Endothelial cell of umbilical vein (primary cell): ENCODE measurements around the gene MTNR1B. TPM values are rescaled to one million over a fixed set of nuclear protein-coding genes. Genes with fewer than 3 reads are reported as not detected.

Experiments
- BruUV-seq: library from RNA; stranded (reverse); fragments of 400-500 nt; replicated peaks from 2 replicates; lab custom pipeline; 2021; lab: Mats Ljungman, UMichigan
- CTCF ChIA-PET: fragments of 300-600, 350-600 bp; sonication (Branson Sonifier 250); formaldehyde crosslinking; loops from one replicate; lab custom pipeline; 2021; ENCODE audit warnings: antibody characterized with exemption, inconsistent platforms; lab: Charles Lee
- POLR2A ChIA-PET: fragments of 300-600, 350-600 bp; sonication (Branson Sonifier 250); formaldehyde crosslinking; loops from one replicate; lab custom pipeline; 2021; ENCODE audit warnings: antibody characterized with exemption, inconsistent platforms; lab: Charles Lee
- DNase-seq: peaks from one replicate; pipeline ENCODE4 v3.0.0-alpha.2; 2011; ENCODE audit warnings: low read depth, low spot score
- FAIRE-seq: peaks from 2 replicates; lab custom pipeline; 2011; peaks lifted over from hg19 to GRCh38; lab: Jason Lieb, UNC
- H2AFZ ChIP-seq: 2 replicates; pipeline ENCODE4 v1.6.0; 2012; ENCODE audit warnings: low read depth, low read length, control low read depth, inconsistent platforms
- H3K27ac ChIP-seq: 2 replicates; pipeline ENCODE4 v1.5.1; 2011; ENCODE audit warnings: low read depth, mild to moderate bottlenecking, control low read depth, low read length, moderate library complexity; ENCODE audit not compliant: insufficient read depth
- H3K27me3 ChIP-seq, 2 experiments: 2 replicates each; pipeline versions ENCODE4 v1.6.0 to v1.6.1; 2011; ENCODE audit warnings: low read length in 2 of 2, mixed read lengths in 1 of 2; ENCODE audit not compliant: control insufficient read depth in 2 of 2, insufficient read depth in 2 of 2
- H3K36me3 ChIP-seq, 2 experiments: 2 replicates in 1 of 2; 3 replicates in 1 of 2; pipeline ENCODE4 v1.5.1; 2011; ENCODE audit warnings: low read length in 2 of 2, mild to moderate bottlenecking in 1 of 2, moderate library complexity in 1 of 2; ENCODE audit not compliant: control insufficient read depth in 2 of 2, insufficient read depth in 2 of 2; ENCODE audit errors: extremely low read depth in 1 of 2
- H3K4me1 ChIP-seq: 3 replicates; pipeline ENCODE4 v1.5.1; 2011; ENCODE audit warnings: mild to moderate bottlenecking, low read length; ENCODE audit not compliant: control insufficient read depth, insufficient read depth; ENCODE audit errors: extremely low read depth
- H3K4me2 ChIP-seq: 2 replicates; pipeline ENCODE4 v1.6.1; 2011; ENCODE audit warnings: low read length, control low read depth, mixed read lengths; ENCODE audit not compliant: insufficient read depth
- H3K4me3 ChIP-seq, 3 experiments: fragments of 200-600 bp in 1 of 3; sonication (generic), shearing (Covaris generic) in 1 of 3; replicated peaks in 1 of 3; 2 replicates each; pipeline ENCODE4 v1.5.1; 2011 to 2016; ENCODE audit warnings: control low read depth in 3 of 3, low read length in 3 of 3, mild to moderate bottlenecking in 2 of 3, inconsistent platforms in 1 of 3, low read depth in 1 of 3, moderate library complexity in 1 of 3; ENCODE audit not compliant: insufficient read depth in 1 of 3
- H3K79me2 ChIP-seq: 2 replicates; pipeline ENCODE4 v1.6.0; 2012; ENCODE audit warnings: low read length, inconsistent platforms; ENCODE audit not compliant: control insufficient read depth, insufficient read depth
- H3K9ac ChIP-seq: replicated peaks from 2 replicates; pipeline ENCODE3; 2011; ENCODE audit warnings: low read length, control low read depth; ENCODE audit not compliant: insufficient read depth; ENCODE audit errors: extremely low read depth
- H3K9me1 ChIP-seq: replicated peaks from 3 replicates; pipeline ENCODE4 v1.6.0; 2011; ENCODE audit warnings: mild to moderate bottlenecking, low read length; ENCODE audit not compliant: control insufficient read depth, insufficient read depth; ENCODE audit errors: extremely low read depth
- H3K9me3 ChIP-seq: replicated peaks from 2 replicates; pipeline ENCODE4 v1.5.1; 2012; ENCODE audit warnings: low read length, inconsistent platforms; ENCODE audit not compliant: control insufficient read depth, insufficient read depth
- H4K20me1 ChIP-seq: replicated peaks from 2 replicates; pipeline ENCODE3; 2011; ENCODE audit warnings: mild to moderate bottlenecking, low read length; ENCODE audit not compliant: control insufficient read depth, insufficient read depth; ENCODE audit errors: extremely low read depth
- EZH2 ChIP-seq: IDR thresholded peaks from 2 replicates; pipeline ENCODE4 v1.6.1; 2012; ENCODE audit warnings: borderline replicate concordance, low read depth, mild to moderate bottlenecking, moderate library complexity, low read length, inconsistent platforms; ENCODE audit not compliant: severe bottlenecking
- FOS ChIP-seq: IDR thresholded peaks from 2 replicates; pipeline ENCODE4 v1.6.1; 2011; ENCODE audit warnings: mild to moderate bottlenecking, low read length, moderate library complexity, borderline replicate concordance; ENCODE audit not compliant: insufficient read depth
- GATA2 ChIP-seq: IDR thresholded peaks from 2 replicates; pipeline ENCODE4 v1.7.0; 2011; ENCODE audit warnings: low read depth, mild to moderate bottlenecking, moderate library complexity, mixed read lengths, low read length; ENCODE audit not compliant: insufficient read length, insufficient read depth
- JUN ChIP-seq: IDR thresholded peaks from 2 replicates; pipeline ENCODE4 v1.6.1; 2011; ENCODE audit warnings: borderline replicate concordance, low read depth; ENCODE audit not compliant: insufficient read length, insufficient read depth
- MYC ChIP-seq: IDR thresholded peaks from one replicate; pipeline ENCODE4 v1.6.1; 2011; ENCODE audit warnings: mild to moderate bottlenecking, low read depth, low read length
- POLR2A ChIP-seq: IDR thresholded peaks from 2 replicates; pipeline ENCODE4 v1.6.1; 2012; ENCODE audit warnings: low read depth, mild to moderate bottlenecking, control low read depth, low read length
- POLR2AphosphoS5 ChIP-seq: IDR thresholded peaks from 2 replicates; pipeline ENCODE4 v1.6.1; 2012; ENCODE audit warnings: low read depth, mild to moderate bottlenecking, control low read depth, low read length, moderate library complexity; ENCODE audit not compliant: insufficient read depth
- dilution Hi-C: fragments of 300-500 bp; cut with MboI; formaldehyde crosslinking; loops from one replicate; pipeline ENCODE4 v1.15.0; 2019; ENCODE audit warnings: low sequenced_read_pairs; ENCODE audit not compliant: extremely low pct_ligation_motif_present
- intact Hi-C: fragments of 100-400 bp; cut with micrococcal nuclease; formaldehyde crosslinking; loops from one replicate; pipeline ENCODE4 v1.10.0; 2022
- polyA plus RNA-seq, 4 experiments: library from polyadenylated mRNA; depleted of rRNA in 3 of 4; stranded (reverse) in 3 of 4; unstranded in 1 of 4; fragments of >200 nt; gene quantifications; 2 replicates each; pipeline versions ENCODE4 v1.2.1 to v1.2.3, GENCODE V29; 2011 to 2012; ENCODE audit warnings: missing spikeins in 1 of 4
- total RNA-seq: library from RNA; stranded (reverse); gene quantifications from 2 replicates; pipeline ENCODE4 v1.2.3, GENCODE V29; 2021
- TF ChIP-seq, protein P1 (sequence below), 2 donors: IDR thresholded peaks; 1 replicate in 1 of 2; 2 replicates in 1 of 2; pipeline ENCODE4 v1.5.1; 2011; ENCODE audit warnings: low read length in 2 of 2, mild to moderate bottlenecking in 2 of 2, moderate library complexity in 2 of 2, control low read depth in 1 of 2, inconsistent platforms in 1 of 2, low read depth in 1 of 2; ENCODE audit not compliant: insufficient read depth in 1 of 2; ENCODE audit errors: extremely low read depth in 1 of 2
- TF ChIP-seq, protein P2 (sequence below): IDR thresholded peaks from 2 replicates; pipeline ENCODE4 v1.6.1; 2011; ENCODE audit not compliant: insufficient read depth, insufficient read length

The MTNR1B gene
- total and polyA plus RNA-seq, 2 donors (not counting 3 experiments of a cell fraction or from before 2014, with no cell fraction given): not detected

DNA sequence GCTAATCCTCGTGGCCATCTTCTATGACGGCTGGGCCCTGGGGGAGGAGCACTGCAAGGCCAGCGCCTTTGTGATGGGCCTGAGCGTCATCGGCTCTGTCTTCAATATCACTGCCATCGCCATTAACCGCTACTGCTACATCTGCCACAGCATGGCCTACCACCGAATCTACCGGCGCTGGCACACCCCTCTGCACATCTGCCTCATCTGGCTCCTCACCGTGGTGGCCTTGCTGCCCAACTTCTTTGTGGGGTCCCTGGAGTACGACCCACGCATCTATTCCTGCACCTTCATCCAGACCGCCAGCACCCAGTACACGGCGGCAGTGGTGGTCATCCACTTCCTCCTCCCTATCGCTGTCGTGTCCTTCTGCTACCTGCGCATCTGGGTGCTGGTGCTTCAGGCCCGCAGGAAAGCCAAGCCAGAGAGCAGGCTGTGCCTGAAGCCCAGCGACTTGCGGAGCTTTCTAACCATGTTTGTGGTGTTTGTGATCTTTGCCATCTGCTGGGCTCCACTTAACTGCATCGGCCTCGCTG, 12.1 kb downstream of the MTNR1B start:
- intact Hi-C loops: no loop called here
- POLR2A ChIA-PET: no interaction called here
- Histone ChIP-seq H4K20me1 (no peaks in the 10 kb centered on the region), H3K27me3 (no peaks in the 10 kb centered on the region), H3K4me2 (no peak overlapping the region), H3K9me1 (no peaks in the 10 kb centered on the region), H3K36me3 (no peaks in the 10 kb centered on the region), H3K4me1 (no peaks in the 10 kb centered on the region), H2AFZ (no peak overlapping the region), H3K9me3 (no peaks in the 10 kb centered on the region), H3K79me2 (no peaks in the 10 kb centered on the region), H3K9ac (no peak overlapping the region), H3K4me3 (no peak overlapping the region), H3K27ac (no peak overlapping the region)
- TF ChIP-seq MYC: no peak
- no peak for TF ChIP-seq POLR2A
- TF ChIP-seq, protein P1, sequence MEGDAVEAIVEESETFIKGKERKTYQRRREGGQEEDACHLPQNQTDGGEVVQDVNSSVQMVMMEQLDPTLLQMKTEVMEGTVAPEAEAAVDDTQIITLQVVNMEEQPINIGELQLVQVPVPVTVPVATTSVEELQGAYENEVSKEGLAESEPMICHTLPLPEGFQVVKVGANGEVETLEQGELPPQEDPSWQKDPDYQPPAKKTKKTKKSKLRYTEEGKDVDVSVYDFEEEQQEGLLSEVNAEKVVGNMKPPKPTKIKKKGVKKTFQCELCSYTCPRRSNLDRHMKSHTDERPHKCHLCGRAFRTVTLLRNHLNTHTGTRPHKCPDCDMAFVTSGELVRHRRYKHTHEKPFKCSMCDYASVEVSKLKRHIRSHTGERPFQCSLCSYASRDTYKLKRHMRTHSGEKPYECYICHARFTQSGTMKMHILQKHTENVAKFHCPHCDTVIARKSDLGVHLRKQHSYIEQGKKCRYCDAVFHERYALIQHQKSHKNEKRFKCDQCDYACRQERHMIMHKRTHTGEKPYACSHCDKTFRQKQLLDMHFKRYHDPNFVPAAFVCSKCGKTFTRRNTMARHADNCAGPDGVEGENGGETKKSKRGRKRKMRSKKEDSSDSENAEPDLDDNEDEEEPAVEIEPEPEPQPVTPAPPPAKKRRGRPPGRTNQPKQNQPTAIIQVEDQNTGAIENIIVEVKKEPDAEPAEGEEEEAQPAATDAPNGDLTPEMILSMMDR (IDR thresholded peaks at IDR 0.05; ENCODE audit: extremely low read depth in 1 of 2, insufficient read depth in 1 of 2, low read depth in 1 of 2, low read length in 2 of 2): no peak
- CTCF ChIA-PET: no interaction called here
- dilution Hi-C loops: no loop called here
- no peak for DNase-seq
- no TSS peak for BruUV-seq
- no peak for FAIRE-seq

DNA sequence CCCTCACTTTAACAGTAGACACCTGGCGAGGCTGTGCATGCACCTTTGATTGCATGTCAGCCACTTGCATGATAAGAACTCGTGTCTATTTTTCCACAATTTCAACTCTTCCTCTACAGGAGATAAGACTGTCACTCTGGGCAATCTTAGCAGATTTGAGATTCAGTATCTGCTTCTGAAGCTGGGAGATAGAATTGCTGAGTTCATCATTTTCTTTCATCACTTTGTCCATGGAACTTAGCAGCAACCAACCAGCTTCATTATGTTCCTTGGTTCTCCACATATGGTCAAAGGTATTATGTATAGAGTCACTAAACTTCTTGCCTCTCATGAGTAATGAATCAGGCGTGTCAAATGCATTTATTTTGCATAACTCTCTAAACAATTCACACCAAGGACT, 17.1 kb downstream of the MTNR1B start:
- Histone ChIP-seq H3K4me2 (no peak overlapping the region), H3K79me2 (no peaks in the 10 kb centered on the region), H3K27me3 (no peaks in the 10 kb centered on the region), H3K9me3 (no peaks in the 10 kb centered on the region), H4K20me1 (no peaks in the 10 kb centered on the region), H3K9me1 (no peaks in the 10 kb centered on the region), H3K4me1 (no peaks in the 10 kb centered on the region), H2AFZ (no peak overlapping the region), H3K36me3 (no peaks in the 10 kb centered on the region), H3K27ac (no peak overlapping the region), H3K4me3 (no peak overlapping the region), H3K9ac (no peak overlapping the region)
- CTCF ChIA-PET: no interaction called here
- FAIRE-seq: no peak
- POLR2A ChIA-PET: no interaction called here
- dilution Hi-C loops (no loop called here), intact Hi-C loops (no loop called here)
- no TSS peak for BruUV-seq
- DNase-seq: no peak
- TF ChIP-seq EZH2 (no peak), POLR2AphosphoS5 (no peak), POLR2A (no peak), JUN (no peak), FOS (no peak), MYC (no peak), GATA2 (no peak)
- TF ChIP-seq, protein P2, sequence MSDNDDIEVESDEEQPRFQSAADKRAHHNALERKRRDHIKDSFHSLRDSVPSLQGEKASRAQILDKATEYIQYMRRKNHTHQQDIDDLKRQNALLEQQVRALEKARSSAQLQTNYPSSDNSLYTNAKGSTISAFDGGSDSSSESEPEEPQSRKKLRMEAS: no peak
- TF ChIP-seq, protein P1 (IDR thresholded peaks at IDR 0.05; ENCODE audit: extremely low read depth in 1 of 2, insufficient read depth in 1 of 2, low read depth in 1 of 2, low read length in 2 of 2): no peak
